ENCODE measurements around the gene GPR35.

The GPR35 gene

GRCh38 chr2:240585101-240585500 lies 40.2 kb upstream of the GPR35 start:
- TF ChIP-seq ZNF8 (CRISPR knock-in tag; IDR thresholded peaks at IDR 0.05) (no peak), BACH2 (CRISPR knock-in tag; IDR thresholded peaks at IDR 0.05; ENCODE audit: borderline replicate concordance) (no peak), OSR1 (CRISPR knock-in tag; IDR thresholded peaks at IDR 0.05) (no peak), CSDC2 (CRISPR knock-in tag; IDR thresholded peaks at IDR 0.05) (no peak), ZC3H10 (CRISPR knock-in tag; IDR thresholded peaks at IDR 0.05) (no peak), ESRRG (CRISPR knock-in tag; IDR thresholded peaks at IDR 0.05) (no peak), RARB (CRISPR knock-in tag; IDR thresholded peaks at IDR 0.05) (no peak), ISL1 (CRISPR knock-in tag; IDR thresholded peaks at IDR 0.05) (no peak), SNAI2 (CRISPR knock-in tag; IDR thresholded peaks at IDR 0.05) (no peak), ARNTL (CRISPR knock-in tag; IDR thresholded peaks at IDR 0.05; ENCODE audit: borderline replicate concordance, low read depth) (no peak), ZNF70 (CRISPR knock-in tag; IDR thresholded peaks at IDR 0.05) (no peak)
- TF ChIP-seq, protein P1, sequence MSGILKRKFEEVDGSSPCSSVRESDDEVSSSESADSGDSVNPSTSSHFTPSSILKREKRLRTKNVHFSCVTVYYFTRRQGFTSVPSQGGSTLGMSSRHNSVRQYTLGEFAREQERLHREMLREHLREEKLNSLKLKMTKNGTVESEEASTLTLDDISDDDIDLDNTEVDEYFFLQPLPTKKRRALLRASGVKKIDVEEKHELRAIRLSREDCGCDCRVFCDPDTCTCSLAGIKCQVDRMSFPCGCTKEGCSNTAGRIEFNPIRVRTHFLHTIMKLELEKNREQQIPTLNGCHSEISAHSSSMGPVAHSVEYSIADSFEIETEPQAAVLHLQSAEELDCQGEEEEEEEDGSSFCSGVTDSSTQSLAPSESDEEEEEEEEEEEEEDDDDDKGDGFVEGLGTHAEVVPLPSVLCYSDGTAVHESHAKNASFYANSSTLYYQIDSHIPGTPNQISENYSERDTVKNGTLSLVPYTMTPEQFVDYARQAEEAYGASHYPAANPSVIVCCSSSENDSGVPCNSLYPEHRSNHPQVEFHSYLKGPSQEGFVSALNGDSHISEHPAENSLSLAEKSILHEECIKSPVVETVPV (CRISPR knock-in tag; IDR thresholded peaks at IDR 0.05), result no peak
- TF ChIP-seq, protein P2, sequence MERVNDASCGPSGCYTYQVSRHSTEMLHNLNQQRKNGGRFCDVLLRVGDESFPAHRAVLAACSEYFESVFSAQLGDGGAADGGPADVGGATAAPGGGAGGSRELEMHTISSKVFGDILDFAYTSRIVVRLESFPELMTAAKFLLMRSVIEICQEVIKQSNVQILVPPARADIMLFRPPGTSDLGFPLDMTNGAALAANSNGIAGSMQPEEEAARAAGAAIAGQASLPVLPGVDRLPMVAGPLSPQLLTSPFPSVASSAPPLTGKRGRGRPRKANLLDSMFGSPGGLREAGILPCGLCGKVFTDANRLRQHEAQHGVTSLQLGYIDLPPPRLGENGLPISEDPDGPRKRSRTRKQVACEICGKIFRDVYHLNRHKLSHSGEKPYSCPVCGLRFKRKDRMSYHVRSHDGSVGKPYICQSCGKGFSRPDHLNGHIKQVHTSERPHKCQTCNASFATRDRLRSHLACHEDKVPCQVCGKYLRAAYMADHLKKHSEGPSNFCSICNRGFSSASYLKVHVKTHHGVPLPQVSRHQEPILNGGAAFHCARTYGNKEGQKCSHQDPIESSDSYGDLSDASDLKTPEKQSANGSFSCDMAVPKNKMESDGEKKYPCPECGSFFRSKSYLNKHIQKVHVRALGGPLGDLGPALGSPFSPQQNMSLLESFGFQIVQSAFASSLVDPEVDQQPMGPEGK (CRISPR knock-in tag; IDR thresholded peaks at IDR 0.05; ENCODE audit: borderline replicate concordance), result no peak
- TF ChIP-seq, protein P3, sequence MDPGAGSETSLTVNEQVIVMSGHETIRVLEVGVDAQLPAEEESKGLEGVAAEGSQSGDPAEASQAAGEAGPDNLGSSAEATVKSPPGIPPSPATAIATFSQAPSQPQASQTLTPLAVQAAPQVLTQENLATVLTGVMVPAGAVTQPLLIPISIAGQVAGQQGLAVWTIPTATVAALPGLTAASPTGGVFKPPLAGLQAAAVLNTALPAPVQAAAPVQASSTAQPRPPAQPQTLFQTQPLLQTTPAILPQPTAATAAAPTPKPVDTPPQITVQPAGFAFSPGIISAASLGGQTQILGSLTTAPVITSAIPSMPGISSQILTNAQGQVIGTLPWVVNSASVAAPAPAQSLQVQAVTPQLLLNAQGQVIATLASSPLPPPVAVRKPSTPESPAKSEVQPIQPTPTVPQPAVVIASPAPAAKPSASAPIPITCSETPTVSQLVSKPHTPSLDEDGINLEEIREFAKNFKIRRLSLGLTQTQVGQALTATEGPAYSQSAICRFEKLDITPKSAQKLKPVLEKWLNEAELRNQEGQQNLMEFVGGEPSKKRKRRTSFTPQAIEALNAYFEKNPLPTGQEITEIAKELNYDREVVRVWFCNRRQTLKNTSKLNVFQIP (CRISPR knock-in tag; IDR thresholded peaks at IDR 0.05; ENCODE audit: borderline replicate concordance, low read depth), result no peak
- ATAC-seq, result no peak

DNA sequence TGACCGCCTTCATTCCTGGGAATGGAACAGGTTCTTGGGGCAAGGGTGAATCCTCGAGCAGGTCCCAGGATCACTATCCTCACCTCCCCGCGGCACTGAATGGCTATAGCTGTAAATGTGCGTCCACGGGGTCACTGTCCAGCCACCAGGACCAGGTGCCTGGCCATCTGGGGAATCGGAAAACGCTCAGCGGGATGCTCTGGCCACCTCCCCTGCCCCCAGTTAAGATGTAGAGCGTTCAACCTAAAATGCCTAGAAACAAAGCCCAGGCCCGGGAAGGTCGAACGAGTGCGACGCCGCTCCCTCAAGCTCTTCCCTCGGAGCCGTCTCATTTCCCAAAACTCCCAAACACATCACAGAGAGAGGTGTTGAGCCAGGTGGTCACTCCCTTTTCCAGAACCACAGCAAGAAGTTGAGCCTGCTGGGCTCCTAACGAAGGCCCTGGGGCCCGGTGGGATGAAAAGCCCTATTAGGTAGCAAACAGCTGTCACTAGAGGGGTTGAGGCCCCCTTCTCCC lies 39.5 kb upstream of the GPR35 start:
- no peak for ATAC-seq
- TF ChIP-seq TSHZ2 (CRISPR knock-in tag; IDR thresholded peaks at IDR 0.05), result no peak
- no peak for TF ChIP-seq TOX (CRISPR knock-in tag; IDR thresholded peaks at IDR 0.05; ENCODE audit: borderline replicate concordance)
- TF ChIP-seq, protein P3 (CRISPR knock-in tag; IDR thresholded peaks at IDR 0.05; ENCODE audit: borderline replicate concordance, low read depth), result no peak
- no peak for TF ChIP-seq CSDC2 (CRISPR knock-in tag; IDR thresholded peaks at IDR 0.05)
- TF ChIP-seq GLIS3 (CRISPR knock-in tag; IDR thresholded peaks at IDR 0.05), result no peak
- no peak for TF ChIP-seq PPARA (CRISPR knock-in tag; IDR thresholded peaks at IDR 0.05; ENCODE audit: borderline replicate concordance)
- TF ChIP-seq ZNF565 (CRISPR knock-in tag; conservative IDR thresholded peaks at IDR 0.05; ENCODE audit: low read depth), result no peak
- TF ChIP-seq TCF4 (CRISPR knock-in tag; IDR thresholded peaks at IDR 0.05; ENCODE audit: borderline replicate concordance), result no peak
- no peak for TF ChIP-seq BACH2 (CRISPR knock-in tag; IDR thresholded peaks at IDR 0.05; ENCODE audit: borderline replicate concordance)
- no peak for TF ChIP-seq ISL1 (CRISPR knock-in tag; IDR thresholded peaks at IDR 0.05)
- no peak for TF ChIP-seq SNAI2 (CRISPR knock-in tag; IDR thresholded peaks at IDR 0.05)
- TF ChIP-seq ZFP3 (CRISPR knock-in tag; IDR thresholded peaks at IDR 0.05), result no peak
- TF ChIP-seq ZC3H10 (CRISPR knock-in tag; IDR thresholded peaks at IDR 0.05), result no peak
- TF ChIP-seq, protein P1 (CRISPR knock-in tag; IDR thresholded peaks at IDR 0.05), result no peak
- TF ChIP-seq ZNF70 (CRISPR knock-in tag; IDR thresholded peaks at IDR 0.05), result no peak
- TF ChIP-seq, protein P2 (CRISPR knock-in tag; IDR thresholded peaks at IDR 0.05; ENCODE audit: borderline replicate concordance), result no peak
- no peak for TF ChIP-seq RARB (CRISPR knock-in tag; IDR thresholded peaks at IDR 0.05)
- TF ChIP-seq, protein P4, sequence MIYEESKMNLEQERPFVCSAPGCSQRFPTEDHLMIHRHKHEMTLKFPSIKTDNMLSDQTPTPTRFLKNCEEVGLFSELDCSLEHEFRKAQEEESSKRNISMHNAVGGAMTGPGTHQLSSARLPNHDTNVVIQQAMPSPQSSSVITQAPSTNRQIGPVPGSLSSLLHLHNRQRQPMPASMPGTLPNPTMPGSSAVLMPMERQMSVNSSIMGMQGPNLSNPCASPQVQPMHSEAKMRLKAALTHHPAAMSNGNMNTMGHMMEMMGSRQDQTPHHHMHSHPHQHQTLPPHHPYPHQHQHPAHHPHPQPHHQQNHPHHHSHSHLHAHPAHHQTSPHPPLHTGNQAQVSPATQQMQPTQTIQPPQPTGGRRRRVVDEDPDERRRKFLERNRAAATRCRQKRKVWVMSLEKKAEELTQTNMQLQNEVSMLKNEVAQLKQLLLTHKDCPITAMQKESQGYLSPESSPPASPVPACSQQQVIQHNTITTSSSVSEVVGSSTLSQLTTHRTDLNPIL (CRISPR knock-in tag; IDR thresholded peaks at IDR 0.05; ENCODE audit: low read depth), result no peak
